Stimulated activated CD4-positive, alpha-beta T cell treated with anti-CD3 and anti-CD28 coated beads, Interleukin-12 subunit alpha, Interleukin-12 subunit beta, amount 100 ng/mL, for 48 hours (primary cell): ENCODE data around the gene TAPBP.

ENCODE experiments used
- DNase-seq, 3 donors: peaks; one replicate each; pipeline ENCODE4 v3.0.0-alpha.2; 2020; ENCODE audit warnings: low read depth in 2 of 3, low spot score in 1 of 3

The TAPBP gene

GRCh38 chr6:33249732-33250630 lies 63.9 kb downstream of the TAPBP start:
- no peak for DNase-seq
